GM19372 (cell line): ENCODE data around the gene SOX30.

ENCODE experiments used
- ATAC-seq: cut with Tn5 transposase; IDR thresholded peaks from one replicate; pipeline ENCODE4 v1.9.1; 2021; ENCODE audit warnings: mild to moderate bottlenecking, low read depth, moderate library complexity; ENCODE audit not compliant: unreplicated experiment

Gene SOX30

GRCh38 chr5:157665467-157666070 lies 13.3 kb upstream of the SOX30 start:
- no peak for ATAC-seq

GRCh38 chr5:157659868-157660660 lies 7.8 kb upstream of the SOX30 start:
- ATAC-seq, result no peak

DNA sequence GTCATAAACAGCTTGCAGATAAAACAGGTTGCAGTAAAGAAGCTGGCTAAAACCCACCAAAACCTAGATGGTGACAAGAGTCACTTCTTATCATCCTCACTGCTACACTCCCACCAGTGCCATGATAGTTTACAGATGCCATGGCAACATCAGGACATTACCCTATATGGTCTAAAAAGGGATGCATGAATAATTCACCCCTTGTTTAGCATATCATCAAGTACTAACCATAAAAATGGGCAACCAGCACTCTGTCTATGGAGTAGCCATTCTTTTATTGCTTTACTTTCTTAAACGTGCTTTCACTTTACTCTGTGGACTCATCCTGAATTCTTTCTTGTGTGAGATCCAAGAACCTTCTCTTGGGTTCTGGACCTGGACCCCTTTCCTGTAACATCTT lies 6.7 kb upstream of the SOX30 start:
- ATAC-seq, result no peak

DNA sequence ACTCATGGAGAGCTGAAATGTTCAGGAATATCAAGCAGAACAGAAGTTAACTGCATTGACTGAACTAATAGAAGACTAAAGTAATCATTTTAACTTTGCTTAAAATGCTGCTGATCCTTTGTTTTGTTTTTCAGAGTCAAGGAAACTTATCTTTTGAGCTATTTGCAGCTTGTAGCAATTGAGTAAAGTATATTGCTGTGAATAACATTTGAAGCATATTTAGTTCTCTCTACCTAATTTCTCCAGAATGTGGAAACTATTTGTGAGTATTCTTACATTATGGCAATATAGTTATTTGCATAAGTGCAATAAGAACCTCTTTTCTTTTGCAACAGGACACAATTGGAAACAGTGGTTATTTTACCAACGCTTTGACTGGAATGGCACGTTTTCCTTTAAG lies 5.3 kb upstream of the SOX30 start:
- no peak for ATAC-seq

- peak; percentile 92 for ATAC-seq
Observed at GRCh38 chr5:157651623-157652376, 438 bp downstream of the SOX30 start.

GRCh38 chr5:157650991-157651611 lies 1.1 kb downstream of the SOX30 start:
- no peak for ATAC-seq

DNA sequence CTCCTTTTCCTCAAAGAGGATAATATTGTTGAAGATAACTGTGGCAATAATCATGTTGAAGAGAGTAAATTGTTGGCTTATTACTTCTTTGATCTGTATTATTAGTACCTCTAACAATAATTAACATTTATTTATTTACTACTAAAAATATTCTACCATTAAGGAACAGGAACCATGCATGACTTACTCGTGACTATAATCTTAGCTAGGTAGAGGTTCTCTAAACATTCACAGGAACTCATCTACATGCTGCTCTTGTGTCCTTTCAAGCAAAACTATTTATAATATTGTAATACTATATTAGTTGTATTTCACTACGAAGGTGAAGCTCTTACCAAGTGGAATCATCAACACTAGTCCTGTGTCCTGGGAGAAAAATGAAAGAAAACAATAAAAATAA lies 3.1 kb downstream of the SOX30 start:
- no peak for ATAC-seq

- no peak for ATAC-seq
Observed at GRCh38 chr5:157648275-157648990, 3.8 kb downstream of the SOX30 start.

DNA sequence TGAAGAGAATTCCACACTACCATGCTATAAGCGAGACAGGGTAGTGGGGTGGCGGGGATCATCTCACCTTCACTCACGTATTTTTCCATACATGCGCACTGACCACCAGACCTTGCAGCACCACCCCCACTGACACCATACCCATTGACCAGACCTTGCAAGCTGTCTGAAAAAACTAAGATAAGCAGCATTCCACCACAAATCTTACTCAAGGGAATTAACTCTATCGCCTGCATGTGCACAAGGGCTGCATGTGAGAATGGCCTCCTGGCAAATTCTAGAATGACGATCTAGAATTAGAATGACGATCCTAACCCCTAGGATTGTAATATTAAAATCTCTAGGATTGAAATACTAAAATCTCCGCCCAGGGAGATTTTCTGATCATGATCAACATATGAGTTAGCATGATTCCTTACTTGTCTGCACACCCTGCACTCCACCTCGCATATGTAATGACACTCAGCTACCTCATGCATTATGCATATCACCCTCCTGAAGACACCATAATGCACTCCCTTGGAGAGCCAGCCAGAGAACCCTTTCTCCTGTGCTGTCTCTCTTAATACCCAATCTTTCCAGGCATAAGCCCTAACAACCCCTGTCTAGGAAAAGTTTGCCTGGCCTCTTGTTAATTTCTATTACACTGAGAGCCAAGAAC lies 11.7 kb downstream of the SOX30 start:
- ATAC-seq, result no peak

DNA sequence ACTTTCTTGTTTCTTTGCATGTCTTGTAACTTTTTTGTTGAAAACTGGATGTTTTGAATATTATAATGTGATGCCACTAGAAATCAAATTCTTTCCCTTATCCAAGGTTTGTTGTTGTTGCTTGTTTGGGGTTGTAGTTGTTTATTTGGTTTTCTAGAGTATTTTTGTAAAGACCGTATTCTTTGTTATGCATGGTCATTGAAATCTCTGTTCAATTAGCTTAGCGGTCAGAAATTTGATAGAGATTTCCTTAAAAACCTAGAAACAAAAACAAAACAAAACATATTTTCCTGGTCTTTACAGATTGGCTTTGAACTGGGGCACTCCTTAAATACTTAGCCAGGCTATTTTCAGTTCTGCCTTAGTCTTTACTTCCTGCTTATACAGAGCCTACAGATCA lies 21.9 kb downstream of the SOX30 start:
- ATAC-seq, result no peak

DNA sequence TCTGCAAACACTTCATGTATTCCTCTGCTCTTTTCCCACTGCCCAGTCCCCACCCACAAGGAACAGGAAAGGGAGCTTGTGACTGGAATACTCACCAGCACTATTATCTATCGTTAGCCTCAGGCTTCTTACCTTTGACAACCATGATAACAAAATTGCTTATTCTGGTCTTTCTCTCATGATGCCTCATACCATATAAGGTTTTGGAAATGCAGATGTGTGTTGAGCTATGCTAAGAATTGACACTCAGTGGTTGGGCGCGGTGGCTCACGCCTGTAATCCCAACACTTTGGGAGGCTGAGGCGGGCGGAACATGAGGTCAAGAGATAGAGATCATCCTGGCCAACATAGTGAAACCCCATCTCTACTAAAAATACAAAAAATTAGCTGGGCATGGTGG lies 25.4 kb downstream of the SOX30 start:
- ATAC-seq, result no peak

- no peak for ATAC-seq
Observed at GRCh38 chr5:157624144-157624543, 28.1 kb downstream of the SOX30 start.

- ATAC-seq, result no peak
Observed at GRCh38 chr5:157620776-157621175, 31.5 kb downstream of the SOX30 start.

GRCh38 chr5:157618191-157618765 lies 34.0 kb downstream of the SOX30 start:
- ATAC-seq, result no peak

DNA sequence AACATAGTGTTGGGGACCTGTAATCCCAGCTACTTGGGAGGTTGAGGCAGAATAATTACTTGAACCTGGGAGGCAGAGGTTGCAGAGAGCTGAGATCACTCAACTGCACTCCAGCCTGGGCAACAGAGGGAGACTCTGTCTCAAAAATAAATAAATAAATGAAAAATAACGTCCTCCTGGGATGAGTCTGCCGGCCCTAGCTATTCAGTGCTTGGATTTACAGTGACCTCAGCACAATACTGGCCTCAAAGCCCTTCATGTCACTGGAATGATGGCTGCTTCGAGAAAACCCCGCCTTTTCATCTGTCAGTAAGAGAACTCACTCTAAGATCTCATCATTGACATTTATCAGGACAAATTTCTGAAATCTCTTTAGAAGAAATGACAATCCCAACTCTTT lies 35.5 kb downstream of the SOX30 start:
- ATAC-seq, result no peak

DNA sequence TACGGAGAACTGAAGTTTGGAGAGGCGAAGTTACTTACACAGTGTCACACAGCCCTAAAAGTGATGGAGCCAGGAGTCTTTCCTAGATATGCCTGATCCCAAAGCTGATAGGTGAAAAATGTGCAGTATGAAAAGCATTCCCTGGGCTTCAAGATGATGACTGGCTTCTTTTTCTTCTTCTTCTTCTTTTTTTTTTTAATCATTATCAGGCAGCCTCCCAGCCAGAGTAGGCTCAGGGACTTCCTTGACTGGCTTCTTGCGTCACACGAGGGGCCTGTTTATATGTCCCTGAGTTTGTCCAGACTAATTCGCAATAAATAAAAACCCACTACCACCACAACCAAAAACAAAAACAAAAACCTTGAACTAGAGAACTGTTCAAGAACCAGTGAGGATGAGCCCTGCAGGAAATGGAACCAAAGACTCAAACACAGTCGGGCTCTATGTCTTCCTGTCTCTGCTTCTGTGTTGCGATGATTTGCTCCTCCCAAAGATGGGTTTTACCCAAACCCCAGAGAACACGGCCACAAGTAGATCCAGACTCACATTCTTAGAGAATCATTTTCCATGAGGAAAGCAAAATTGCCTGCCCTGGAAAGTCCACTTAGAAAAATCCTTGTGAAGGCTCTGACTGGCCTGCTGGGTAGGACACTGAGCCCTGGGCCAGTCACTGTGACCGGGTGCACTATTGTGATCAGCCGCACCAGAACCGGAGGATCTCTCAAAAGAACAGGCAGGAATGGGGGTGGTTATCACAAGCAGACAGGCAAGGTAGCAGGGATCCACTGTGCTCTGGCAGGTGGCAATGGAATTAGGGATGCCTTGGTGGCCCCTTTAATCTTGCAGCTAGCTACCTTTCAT lies 38.6 kb downstream of the SOX30 start:
- ATAC-seq, result no peak

DNA sequence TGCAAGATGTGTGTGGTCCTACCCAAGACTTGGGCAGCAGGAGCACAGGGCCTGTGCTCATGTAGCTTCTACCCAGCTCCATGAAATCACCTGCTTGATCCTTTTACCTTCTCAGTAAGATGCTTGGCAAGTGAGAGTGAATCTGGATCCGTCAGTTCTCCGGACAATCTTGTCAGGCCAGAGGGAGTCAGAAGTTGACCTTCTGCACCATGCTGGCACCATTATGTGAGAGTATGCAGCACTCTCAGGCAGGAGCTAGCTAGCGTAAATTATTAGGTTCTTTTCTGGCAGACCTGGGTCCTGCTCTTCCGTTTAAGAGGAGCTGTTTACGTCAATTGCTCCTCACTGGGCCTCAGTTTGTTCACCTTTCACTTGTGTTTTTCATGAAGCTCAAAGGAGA lies 39.7 kb downstream of the SOX30 start:
- ATAC-seq, result no peak

DNA sequence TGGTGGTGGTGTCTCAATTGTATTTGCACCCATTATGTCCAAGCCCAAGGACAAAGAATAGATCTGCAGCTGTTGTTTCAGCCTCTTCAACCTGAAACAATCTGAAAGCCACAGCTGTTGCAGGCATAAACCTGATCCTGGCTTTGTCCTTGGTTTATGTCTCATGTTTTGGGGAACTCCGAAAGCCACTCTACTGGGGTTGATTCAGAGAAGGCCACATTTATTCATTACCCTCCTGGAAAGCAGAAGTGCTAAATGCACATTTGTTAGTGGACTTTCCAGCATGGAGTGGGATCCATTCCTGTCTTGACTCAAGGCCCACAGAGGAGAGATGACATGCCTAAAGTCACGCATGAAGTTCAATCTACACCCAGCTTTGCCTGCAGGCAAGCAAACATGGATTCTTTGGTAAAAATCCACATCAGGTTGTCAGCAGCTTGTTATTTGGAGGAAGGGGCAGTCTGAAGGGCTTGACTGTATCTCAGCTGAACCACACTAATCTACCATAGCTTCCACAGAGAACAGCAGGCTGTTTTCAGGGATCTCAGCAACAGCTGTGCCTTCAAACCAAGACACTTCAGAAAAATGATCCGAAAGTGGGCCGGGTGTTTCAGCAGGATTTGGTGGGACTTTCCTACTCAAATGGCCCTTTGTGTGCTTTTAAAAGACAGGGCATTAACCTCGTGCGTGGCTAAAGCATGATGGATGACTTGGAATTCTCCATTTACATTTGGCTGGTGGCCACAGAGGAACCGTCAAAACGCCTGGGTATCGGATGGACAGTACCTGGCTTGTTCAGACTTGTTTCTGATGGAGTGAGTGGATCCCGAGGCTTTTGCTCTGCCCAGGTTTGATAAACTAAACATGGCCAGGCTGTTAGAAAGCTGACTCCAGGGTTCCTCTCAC lies 40.4 kb downstream of the SOX30 start:
- ATAC-seq, result peak; percentile 36
